GM12878 (cell line): ENCODE data around the gene ENOX2. TPM values are rescaled to one million over a fixed set of nuclear protein-coding genes. Genes with fewer than 3 reads are reported as not detected.

Experiments used
- ATAC-seq: fragments of 200-7000 bp; cut with Tn5 transposase; 3 replicates; pipeline ENCODE4 v1.9.1; 2020; ENCODE audit warnings: mild to moderate bottlenecking, moderate library complexity
- BruUV-seq: library from RNA; stranded (reverse); fragments of 400-500 nt; replicated peaks from 2 replicates; lab custom pipeline; 2021; lab: Mats Ljungman, UMichigan
- CTCF ChIA-PET: fragments of 300-600 bp; sonication (Branson Sonifier 250); formaldehyde crosslinking; extraction: SDS; loops from one replicate; lab custom pipeline; 2021; ENCODE audit warnings: inconsistent platforms; lab: Yijun Ruan, JAX
- POLR2A ChIA-PET: fragments of 350-600 bp; formaldehyde crosslinking; extraction: SDS; loops from one replicate; lab custom pipeline; 2021; ENCODE audit warnings: inconsistent platforms; lab: Charles Lee
- RAD21 ChIA-PET: fragments of 300-600 bp; sonication (Branson Sonifier 250); formaldehyde crosslinking; loops from one replicate; lab custom pipeline; 2023; ENCODE audit warnings: antibody characterized with exemption; ENCODE audit not compliant: unreplicated experiment; lab: Charles Lee
- SMC1A ChIA-PET: fragments of 300-600 bp; sonication (Branson Sonifier 250); formaldehyde crosslinking; loops from one replicate; lab custom pipeline; 2023; ENCODE audit not compliant: unreplicated experiment, uncharacterized antibody; lab: Charles Lee
- DNase-seq: peaks from one replicate; pipeline ENCODE4 v3.0.0-alpha.2; 2011; ENCODE audit warnings: low read depth, low spot score
- FAIRE-seq: peaks from 3 replicates; lab custom pipeline; 2011; peaks lifted over from hg19 to GRCh38; lab: Jason Lieb, UNC
- H2AFZ ChIP-seq: 2 replicates; pipeline ENCODE4 v1.6.0; 2011; ENCODE audit warnings: low read depth, low read length, control low read depth; ENCODE audit not compliant: control insufficient read depth
- H3K27ac ChIP-seq: 2 replicates; pipeline ENCODE4 v1.5.1; 2011; ENCODE audit warnings: control low read depth; ENCODE audit not compliant: control insufficient read depth, insufficient read depth
- H3K27me3 ChIP-seq, 2 experiments: replicated peaks in 1 of 2; 2 replicates each; pipeline versions ENCODE4 v1.6.0 to v1.6.1; 2011; ENCODE audit warnings: low read length in 1 of 2; ENCODE audit not compliant: control insufficient read depth in 2 of 2, insufficient read depth in 2 of 2
- H3K36me3 ChIP-seq, 2 experiments: 2 replicates each; pipeline ENCODE4 v1.5.1; 2011; ENCODE audit warnings: low read length in 1 of 2; ENCODE audit not compliant: control insufficient read depth in 2 of 2, insufficient read depth in 2 of 2
- H3K4me1 ChIP-seq: 2 replicates; pipeline ENCODE4 v1.6.1; 2011; ENCODE audit warnings: mild to moderate bottlenecking, low read length, moderate library complexity, mixed read lengths; ENCODE audit not compliant: control insufficient read depth, insufficient read depth
- H3K4me2 ChIP-seq: 2 replicates; pipeline ENCODE4 v1.6.0; 2011; ENCODE audit warnings: control low read depth; ENCODE audit not compliant: control insufficient read depth, insufficient read depth
- H3K4me3 ChIP-seq: fragments of 200-600 bp; sonication (generic); 2 replicates; pipeline ENCODE4 v1.5.1; 2016
- H3K79me2 ChIP-seq: 2 replicates; pipeline ENCODE4 v1.6.0; 2011; ENCODE audit warnings: low read length; ENCODE audit not compliant: control insufficient read depth, insufficient read depth
- H3K9ac ChIP-seq: 2 replicates; pipeline ENCODE4 v1.8.0; 2011; ENCODE audit warnings: low read length, control low read depth, mixed read lengths; ENCODE audit not compliant: control insufficient read depth, insufficient read depth
- H3K9me3 ChIP-seq: replicated peaks from 3 replicates; pipeline ENCODE4 v1.5.1; 2011; ENCODE audit warnings: mild to moderate bottlenecking, low read length; ENCODE audit not compliant: control insufficient read depth, insufficient read depth
- H4K20me1 ChIP-seq: 2 replicates; pipeline ENCODE4 v1.6.0; 2011; ENCODE audit not compliant: control insufficient read depth, insufficient read depth
- BHLHE40 ChIP-seq, 2 experiments: fragments of 450-650 bp in 1 of 2; IDR thresholded peaks; 2 replicates each; pipeline ENCODE4 v1.6.1; 2011 to 2017; ENCODE audit warnings: low read depth in 2 of 2, borderline replicate concordance in 1 of 2, improper control_type of control experiment in 1 of 2, low read length in 1 of 2, mild to moderate bottlenecking in 1 of 2
- NBN ChIP-seq: fragments of 450-650 bp; IDR thresholded peaks from 2 replicates; pipeline ENCODE4 v1.6.1; 2016
- PBX3 ChIP-seq: IDR thresholded peaks from 2 replicates; pipeline ENCODE4 v1.6.1; 2011; ENCODE audit warnings: mild to moderate bottlenecking, low read depth, low read length, moderate library complexity; ENCODE audit not compliant: insufficient replicate concordance
- REST ChIP-seq: IDR thresholded peaks from 2 replicates; pipeline ENCODE4 v1.6.1; 2012; ENCODE audit warnings: mild to moderate bottlenecking, low read depth, low read length
- SREBF2 ChIP-seq: IDR thresholded peaks from 2 replicates; pipeline ENCODE4 v1.6.1; 2012; ENCODE audit warnings: mild to moderate bottlenecking, low read length
- SUZ12 ChIP-seq: fragments of 200-600 bp; sonication (generic); IDR thresholded peaks from one replicate; pipeline ENCODE4 v1.6.1; 2018; ENCODE audit warnings: antibody characterized with exemption, mild to moderate bottlenecking; ENCODE audit not compliant: unreplicated experiment
- ZNF217 ChIP-seq: fragments of 450-650 bp; IDR thresholded peaks from 2 replicates; pipeline ENCODE4 v1.6.1; 2017; ENCODE audit warnings: antibody characterized with exemption, mild to moderate bottlenecking
- ZNF622 ChIP-seq: fragments of 450-650 bp; IDR thresholded peaks from 2 replicates; pipeline ENCODE4 v1.6.1; 2017; ENCODE audit warnings: mild to moderate bottlenecking, inconsistent platforms
- ZZZ3 ChIP-seq: IDR thresholded peaks from 2 replicates; pipeline ENCODE4 v1.6.1; 2011; ENCODE audit warnings: low read depth; ENCODE audit not compliant: control insufficient read depth, insufficient read length
- WGBS: methylation state at CpG from one replicate; pipeline ENCODE4 v1.1.6; 2016; ENCODE audit warnings: low lambda C conversion rate; ENCODE audit not compliant: insufficient replicate concordance, insufficient coverage; ENCODE audit errors: missing lambda C conversion rate; 5-methylcytosine and 5-hydroxymethylcytosine counted together
- in situ Hi-C: fragments of 300-500 bp; cut with MboI; formaldehyde crosslinking; loops from 9 replicates; pipeline ENCODE4 v1.14.3; 2018; ENCODE audit warnings: mixed read lengths
- intact Hi-C: fragments of 100-400 bp; cut with micrococcal nuclease; formaldehyde crosslinking; loops from one replicate; pipeline ENCODE4 v1.14.2; 2022; ENCODE audit not compliant: unreplicated experiment
- polyA plus RNA-seq, 11 experiments: library from polyadenylated mRNA; depleted of rRNA in 4 of 11; unstranded in 6 of 11; stranded (reverse) in 5 of 11; fragments of >200 nt; fragmentation: Nextera tagmentation in 4 of 11; fragmentation: Illumina TruSeq in 1 of 11; extraction: Ambion mirVana in 4 of 11; extraction: Trizol in 1 of 11; gene quantifications; 1 replicate in 1 of 11; 2 replicates in 10 of 11; pipeline versions ENCODE4 v1.2.1 to v1.2.3, GENCODE V29; 2011 to 2016; ENCODE audit warnings: inconsistent platforms in 2 of 11, missing spikeins in 2 of 11, low read depth in 1 of 11
- total RNA-seq, 4 experiments: library from RNA; depleted of rRNA in 3 of 4; stranded (reverse); fragments of >200 nt in 3 of 4; fragmentation: Illumina TruSeq in 1 of 4; extraction: Trizol in 1 of 4; gene quantifications; 2 replicates each; pipeline versions ENCODE4 v1.2.1 to v1.2.3, GENCODE V29; 2013 to 2021

Gene ENOX2
- total and polyA plus RNA-seq, 10 of the 15 experiments (the other 5 are each of a cell fraction or from before 2014, with no cell fraction given) = 3.2 to 13.0 (median 7.7) TPM

DNA sequence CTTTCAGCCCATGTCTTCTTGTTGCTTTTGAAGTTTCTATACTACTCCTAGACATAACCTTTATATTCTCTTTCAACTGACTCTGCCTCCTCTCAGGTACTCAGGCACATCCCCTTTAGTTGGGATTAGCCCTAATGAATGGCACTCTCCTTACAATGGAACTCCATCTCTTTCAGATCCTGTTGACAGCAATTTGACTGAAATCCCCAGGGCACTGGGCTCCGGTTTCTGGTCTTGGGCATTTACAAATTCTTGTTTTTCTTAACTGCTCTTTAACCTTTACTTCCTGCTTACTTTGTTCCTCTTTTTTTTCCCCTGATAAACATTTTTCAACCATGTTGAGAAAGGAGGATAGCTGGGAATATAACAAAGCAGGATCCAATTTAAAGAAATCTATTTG, 68.9 kb downstream of the ENOX2 start:
- 0% methylated on average over 1 of the region's 1 CpG for whole genome bisulfite sequencing
- ATAC-seq (no peak), FAIRE-seq (no peak)

DNA sequence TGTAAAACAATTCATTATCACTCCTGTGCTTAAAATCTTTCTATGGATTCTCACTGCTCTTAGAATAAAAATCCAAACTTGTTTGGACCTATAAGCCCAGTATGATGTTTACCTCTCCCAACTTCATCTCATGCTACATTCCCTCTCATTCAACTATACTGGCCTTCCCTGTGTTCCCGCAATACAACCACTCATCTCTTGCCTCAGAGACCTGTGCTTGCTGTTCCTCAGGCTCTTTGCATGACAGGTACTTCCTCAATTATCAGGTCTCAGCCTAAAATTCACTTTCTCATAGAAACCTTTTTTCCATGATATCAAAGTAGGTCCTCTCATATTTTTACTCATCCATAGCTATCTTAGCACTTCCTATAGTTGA, 71.7 kb downstream of the ENOX2 start:
- ATAC-seq = no peak
- no peak for FAIRE-seq
- TF ChIP-seq ZNF622 (no peak), REST (no peak), NBN (no peak), ZNF217 (no peak)
- TF ChIP-seq, all 136 proteins: peak for 0
- intact Hi-C loops = no loop called here
- SMC1A ChIA-PET = no interaction called here
- RAD21 ChIA-PET = no interaction called here
- CTCF ChIA-PET = no interaction called here
- H3K9ac ChIP-seq = no peak overlapping the region
- no peaks in the 10 kb centered on the region for H3K27me3 ChIP-seq
- in situ Hi-C loops = no loop called here
- no peak overlapping the region for H3K27ac ChIP-seq
- H3K79me2 ChIP-seq = no peaks in the 10 kb centered on the region
- BruUV-seq = no TSS peak
- POLR2A ChIA-PET = no interaction called here
- no peak for DNase-seq
- no peaks in the 10 kb centered on the region for H3K36me3 ChIP-seq
- H4K20me1 ChIP-seq = no peaks in the 10 kb centered on the region
- WGBS = 56% methylated on average over 1 of the region's 1 CpG
- H3K4me2 ChIP-seq = no peak overlapping the region
- H3K4me1 ChIP-seq = no peaks in the 10 kb centered on the region
- no peaks in the 10 kb centered on the region for H3K9me3 ChIP-seq
- no peak overlapping the region for H3K4me3 ChIP-seq
- no peak overlapping the region for H2AFZ ChIP-seq

More for the DNA sequence above, 68.9 kb downstream of the ENOX2 start:
- in situ Hi-C loops = no loop called here
- SMC1A ChIA-PET = no interaction called here
- Histone ChIP-seq H3K9ac (no peak overlapping the region), H3K36me3 (no peaks in the 10 kb centered on the region), H3K4me1 (no peaks in the 10 kb centered on the region), H3K27ac (no peak overlapping the region), H3K4me2 (no peak overlapping the region), H3K9me3 (no peaks in the 10 kb centered on the region)
- POLR2A ChIA-PET = no interaction called here
- RAD21 ChIA-PET = no interaction called here
- no TSS peak for BruUV-seq
- no peak for TF ChIP-seq BHLHE40 (IDR thresholded peaks at IDR 0.05; ENCODE audit: borderline replicate concordance in 1 of 2, low read depth in 2 of 2, low read length in 1 of 2)
- no peak for TF ChIP-seq SUZ12
- TF ChIP-seq ZZZ3 = no peak
- no peak for TF ChIP-seq SREBF2
- TF ChIP-seq PBX3 = no peak
- TF ChIP-seq, all 136 proteins: peak for 0
- intact Hi-C loops = no loop called here
- no peak for DNase-seq
- Histone ChIP-seq H2AFZ (no peak overlapping the region), H3K79me2 (no peaks in the 10 kb centered on the region), H4K20me1 (no peaks in the 10 kb centered on the region), H3K4me3 (no peak overlapping the region), H3K27me3 (no peaks in the 10 kb centered on the region)
- CTCF ChIA-PET = interaction anchor here (1.6 kb wide), 1 partner anchor 10 kb away, joined by 4 read pairs; no protein-coding TSS in a partner anchor
